Measurements from ENCODE around the gene SH2D3C. TPM values are rescaled to one million over a fixed set of nuclear protein-coding genes. Genes with fewer than 3 reads are reported as not detected.

Gene SH2D3C
- total RNA-seq, 1 experiment from 2014 or later = not detected

GRCh38 chr9:127812936-127813675, 34.6 kb upstream of the SH2D3C start:
- Histone ChIP-seq H3K36me3 (peaks cover 81% of the 10 kb centered on the region), H3K9me3 (replicated peaks) (no peaks in the 10 kb centered on the region), H3K27me3 (replicated peaks) (no peaks in the 10 kb centered on the region), H3K4me1 (replicated peaks) (no peaks in the 10 kb centered on the region), H3K27ac (no peak overlapping the region), H3K4me3 (no peak overlapping the region)
- no peak for DNase-seq (ENCODE audit: low read depth in 1 of 2, low spot score in 2 of 2)

- Histone ChIP-seq H3K36me3 (peaks cover 81% of the 10 kb centered on the region), H3K4me1 (replicated peaks) (no peaks in the 10 kb centered on the region), H3K9me3 (replicated peaks) (no peaks in the 10 kb centered on the region), H3K4me3 (no peak overlapping the region), H3K27me3 (replicated peaks) (no peaks in the 10 kb centered on the region), H3K27ac (no peak overlapping the region)
- no peak for DNase-seq (ENCODE audit: low read depth in 1 of 2, low spot score in 2 of 2)
These were observed 33.5 kb upstream of the SH2D3C start for GRCh38 chr9:127812011-127812410.

- Histone ChIP-seq H3K27ac (no peak overlapping the region), H3K9me3 (replicated peaks) (no peaks in the 10 kb centered on the region), H3K4me3 (no peak overlapping the region), H3K27me3 (replicated peaks) (no peaks in the 10 kb centered on the region), H3K4me1 (replicated peaks) (no peaks in the 10 kb centered on the region), H3K36me3 (peaks cover 81% of the 10 kb centered on the region)
- DNase-seq (ENCODE audit: low read depth in 1 of 2, low spot score in 2 of 2) = no peak
These were observed 32.1 kb upstream of the SH2D3C start for GRCh38 chr9:127810378-127811187.

- H3K9me3 ChIP-seq (replicated peaks) = no peaks in the 10 kb centered on the region
- no peaks in the 10 kb centered on the region for H3K27me3 ChIP-seq (replicated peaks)
- H3K36me3 ChIP-seq = peaks cover 81% of the 10 kb centered on the region
- no peak overlapping the region for H3K27ac ChIP-seq
- DNase-seq (ENCODE audit: low read depth in 1 of 2, low spot score in 2 of 2) = no peak
- no peaks in the 10 kb centered on the region for H3K4me1 ChIP-seq (replicated peaks)
- no peak overlapping the region for H3K4me3 ChIP-seq
These were observed 31.3 kb upstream of the SH2D3C start for GRCh38 chr9:127809540-127810377.

GRCh38 chr9:127809002-127809539, 30.6 kb upstream of the SH2D3C start:
- H3K27ac ChIP-seq = no peak overlapping the region
- no peaks in the 10 kb centered on the region for H3K9me3 ChIP-seq (replicated peaks)
- peaks cover 83% of the 10 kb centered on the region for H3K36me3 ChIP-seq
- H3K27me3 ChIP-seq (replicated peaks) = no peaks in the 10 kb centered on the region
- no peak overlapping the region for H3K4me3 ChIP-seq
- peaks cover 6% of the 10 kb centered on the region for H3K4me1 ChIP-seq (replicated peaks)
- no peak for DNase-seq (ENCODE audit: low read depth in 1 of 2, low spot score in 2 of 2)

GRCh38 chr9:127808347-127809001, 30.0 kb upstream of the SH2D3C start:
- DNase-seq (ENCODE audit: low read depth in 1 of 2, low spot score in 2 of 2) = no peak
- no peak overlapping the region for H3K4me3 ChIP-seq
- H3K4me1 ChIP-seq (replicated peaks) = peaks cover 11% of the 10 kb centered on the region
- H3K27ac ChIP-seq = no peak overlapping the region
- H3K36me3 ChIP-seq = peaks cover 78% of the 10 kb centered on the region
- H3K9me3 ChIP-seq (replicated peaks) = no peaks in the 10 kb centered on the region
- no peaks in the 10 kb centered on the region for H3K27me3 ChIP-seq (replicated peaks)

GRCh38 chr9:127806871-127807270, 28.4 kb upstream of the SH2D3C start:
- H3K36me3 ChIP-seq = peaks cover 66% of the 10 kb centered on the region

GRCh38 chr9:127805620-127806019, 27.2 kb upstream of the SH2D3C start:
- H3K9me3 ChIP-seq (replicated peaks) = no peaks in the 10 kb centered on the region
- H3K36me3 ChIP-seq = peaks cover 61% of the 10 kb centered on the region
- H3K4me3 ChIP-seq = no peak overlapping the region
- H3K27ac ChIP-seq = no peak overlapping the region
- peaks cover 18% of the 10 kb centered on the region for H3K4me1 ChIP-seq (replicated peaks)
- no peak for DNase-seq (ENCODE audit: low read depth in 1 of 2, low spot score in 2 of 2)
- no peaks in the 10 kb centered on the region for H3K27me3 ChIP-seq (replicated peaks)

More at GRCh38 chr9:127806871-127807270, 28.4 kb upstream of the SH2D3C start:
- no peaks in the 10 kb centered on the region for H3K27me3 ChIP-seq (replicated peaks)
- H3K4me1 ChIP-seq (replicated peaks) = peaks cover 15% of the 10 kb centered on the region
- no peaks in the 10 kb centered on the region for H3K9me3 ChIP-seq (replicated peaks)
- no peak overlapping the region for H3K27ac ChIP-seq
- no peak overlapping the region for H3K4me3 ChIP-seq
- no peak for DNase-seq (ENCODE audit: low read depth in 1 of 2, low spot score in 2 of 2)

- peak overlapping the region; percentile 86 for H3K27ac ChIP-seq
- H3K4me3 ChIP-seq = peak overlapping the region; percentile 91
- peak; percentile 43 to 72 for DNase-seq (ENCODE audit: low read depth in 1 of 2, low spot score in 2 of 2)
- H3K9me3 ChIP-seq (replicated peaks) = no peaks in the 10 kb centered on the region
- H3K4me1 ChIP-seq (replicated peaks) = peaks cover 18% of the 10 kb centered on the region
- H3K36me3 ChIP-seq = peaks cover 47% of the 10 kb centered on the region
- no peaks in the 10 kb centered on the region for H3K27me3 ChIP-seq (replicated peaks)
These were observed 25.3 kb upstream of the SH2D3C start for GRCh38 chr9:127803507-127804352.

GRCh38 chr9:127802576-127803443, 24.3 kb upstream of the SH2D3C start, which contains the start of gene FPGS:
Gene FPGS, plus strand, starts transcription at chr9:127802882. Its CDS starts 43 bp downstream, at chr9:127802925.
- peak within 1 kb of the TSS; percentile 91 for H3K4me3 ChIP-seq
- H3K27me3 ChIP-seq (replicated peaks) = no peaks in the 10 kb centered on the region
- no peaks in the 10 kb centered on the region for H3K9me3 ChIP-seq (replicated peaks)
- peaks cover 39% of the 10 kb centered on the region for H3K36me3 ChIP-seq
- DNase-seq (ENCODE audit: low read depth in 1 of 2, low spot score in 2 of 2) = peak; percentile 92 to 93
- H3K4me1 ChIP-seq (replicated peaks) = peaks cover 18% of the 10 kb centered on the region
- H3K27ac ChIP-seq = peak within 1 kb of the TSS; percentile 86

- Histone ChIP-seq H3K9me3 (replicated peaks) (no peaks in the 10 kb centered on the region), H3K36me3 (peaks cover 31% of the 10 kb centered on the region), H3K27me3 (replicated peaks) (no peaks in the 10 kb centered on the region), H3K27ac (no peak overlapping the region), H3K4me1 (replicated peaks) (peaks cover 23% of the 10 kb centered on the region), H3K4me3 (peak overlapping the region; percentile 91)
- DNase-seq (ENCODE audit: low read depth in 1 of 2, low spot score in 2 of 2) = no peak
These were observed 23.6 kb upstream of the SH2D3C start for GRCh38 chr9:127801955-127802575.
